GM12875 (cell line): ENCODE data around the gene OSBPL2.

Experiments used
- H3K4me3 ChIP-seq: one replicate; pipeline ENCODE4 v1.5.1; 2011; ENCODE audit warnings: low read depth, low read length, control low read depth
- TF ChIP-seq, protein P1 (sequence below): IDR thresholded peaks from 2 replicates; pipeline ENCODE4 v1.5.1; 2011; ENCODE audit warnings: low read depth, mild to moderate bottlenecking, control low read depth, inconsistent platforms, low read length, moderate library complexity, borderline replicate concordance; ENCODE audit not compliant: insufficient read depth

OSBPL2 gene

DNA sequence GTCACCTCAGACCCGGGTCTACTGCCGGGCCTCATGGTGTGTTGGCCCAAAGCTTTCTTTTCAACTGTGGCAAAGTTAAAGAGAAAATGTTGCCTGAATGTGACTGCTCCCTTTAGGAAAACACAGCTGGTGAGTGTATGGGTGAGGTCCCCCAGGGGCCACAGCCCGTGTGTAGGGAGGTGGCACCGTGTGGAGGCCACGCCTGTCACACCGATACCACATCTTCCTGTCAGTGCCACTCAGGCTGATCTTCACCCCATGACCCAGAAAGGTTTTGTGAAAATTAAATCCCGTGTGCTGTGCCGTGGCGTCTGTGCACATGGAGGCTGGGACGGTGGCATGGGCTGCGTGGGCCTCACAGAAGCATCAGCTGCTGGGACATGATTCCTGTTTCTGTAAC is 53.8 kb downstream of the OSBPL2 start:
- no peak overlapping the region for H3K4me3 ChIP-seq
- TF ChIP-seq, protein P1, sequence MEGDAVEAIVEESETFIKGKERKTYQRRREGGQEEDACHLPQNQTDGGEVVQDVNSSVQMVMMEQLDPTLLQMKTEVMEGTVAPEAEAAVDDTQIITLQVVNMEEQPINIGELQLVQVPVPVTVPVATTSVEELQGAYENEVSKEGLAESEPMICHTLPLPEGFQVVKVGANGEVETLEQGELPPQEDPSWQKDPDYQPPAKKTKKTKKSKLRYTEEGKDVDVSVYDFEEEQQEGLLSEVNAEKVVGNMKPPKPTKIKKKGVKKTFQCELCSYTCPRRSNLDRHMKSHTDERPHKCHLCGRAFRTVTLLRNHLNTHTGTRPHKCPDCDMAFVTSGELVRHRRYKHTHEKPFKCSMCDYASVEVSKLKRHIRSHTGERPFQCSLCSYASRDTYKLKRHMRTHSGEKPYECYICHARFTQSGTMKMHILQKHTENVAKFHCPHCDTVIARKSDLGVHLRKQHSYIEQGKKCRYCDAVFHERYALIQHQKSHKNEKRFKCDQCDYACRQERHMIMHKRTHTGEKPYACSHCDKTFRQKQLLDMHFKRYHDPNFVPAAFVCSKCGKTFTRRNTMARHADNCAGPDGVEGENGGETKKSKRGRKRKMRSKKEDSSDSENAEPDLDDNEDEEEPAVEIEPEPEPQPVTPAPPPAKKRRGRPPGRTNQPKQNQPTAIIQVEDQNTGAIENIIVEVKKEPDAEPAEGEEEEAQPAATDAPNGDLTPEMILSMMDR = no peak

DNA sequence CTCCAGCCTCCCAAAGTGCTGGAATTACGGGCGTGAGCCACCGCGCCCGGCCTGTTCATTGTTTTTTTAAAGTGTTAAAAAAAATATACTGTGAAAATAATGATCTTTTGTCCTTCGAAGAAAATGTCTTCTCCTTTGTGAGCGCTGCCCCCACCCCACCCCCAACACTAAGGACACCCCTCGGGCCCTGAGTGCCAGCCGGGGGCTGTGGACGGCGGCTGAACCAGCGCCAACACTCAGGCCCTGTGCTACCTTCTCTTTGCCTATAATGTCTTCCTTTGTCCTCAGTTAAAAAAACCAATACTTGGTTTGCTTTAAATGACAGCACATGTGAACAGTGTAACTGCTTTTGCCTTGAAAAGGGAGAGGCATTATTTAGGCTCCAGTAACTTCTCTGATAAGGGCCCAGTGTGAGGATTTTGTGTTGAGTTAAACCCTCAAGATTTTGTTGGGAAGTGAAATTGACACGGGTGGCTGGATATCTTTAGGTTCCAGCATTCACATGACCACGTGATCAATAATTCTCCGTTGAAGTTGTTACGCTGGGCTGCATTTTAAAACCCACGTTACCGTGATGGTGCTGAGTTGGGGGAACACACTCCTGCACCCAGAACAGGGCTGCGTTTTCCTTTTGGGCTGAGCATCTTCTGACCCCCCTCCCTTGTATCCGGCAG is 54.9 kb downstream of the OSBPL2 start:
- TF ChIP-seq, protein P1 = no peak
- H3K4me3 ChIP-seq = no peak overlapping the region

- no peak overlapping the region for H3K4me3 ChIP-seq
Observed at GRCh38 chr20:62293946-62294345, 55.6 kb downstream of the OSBPL2 start.

GRCh38 chr20:62294516-62294915 is 56.2 kb downstream of the OSBPL2 start:
- TF ChIP-seq, protein P1 = no peak
- no peak overlapping the region for H3K4me3 ChIP-seq

More at GRCh38 chr20:62293946-62294345, 55.6 kb downstream of the OSBPL2 start:
- TF ChIP-seq, protein P1 = no peak

DNA sequence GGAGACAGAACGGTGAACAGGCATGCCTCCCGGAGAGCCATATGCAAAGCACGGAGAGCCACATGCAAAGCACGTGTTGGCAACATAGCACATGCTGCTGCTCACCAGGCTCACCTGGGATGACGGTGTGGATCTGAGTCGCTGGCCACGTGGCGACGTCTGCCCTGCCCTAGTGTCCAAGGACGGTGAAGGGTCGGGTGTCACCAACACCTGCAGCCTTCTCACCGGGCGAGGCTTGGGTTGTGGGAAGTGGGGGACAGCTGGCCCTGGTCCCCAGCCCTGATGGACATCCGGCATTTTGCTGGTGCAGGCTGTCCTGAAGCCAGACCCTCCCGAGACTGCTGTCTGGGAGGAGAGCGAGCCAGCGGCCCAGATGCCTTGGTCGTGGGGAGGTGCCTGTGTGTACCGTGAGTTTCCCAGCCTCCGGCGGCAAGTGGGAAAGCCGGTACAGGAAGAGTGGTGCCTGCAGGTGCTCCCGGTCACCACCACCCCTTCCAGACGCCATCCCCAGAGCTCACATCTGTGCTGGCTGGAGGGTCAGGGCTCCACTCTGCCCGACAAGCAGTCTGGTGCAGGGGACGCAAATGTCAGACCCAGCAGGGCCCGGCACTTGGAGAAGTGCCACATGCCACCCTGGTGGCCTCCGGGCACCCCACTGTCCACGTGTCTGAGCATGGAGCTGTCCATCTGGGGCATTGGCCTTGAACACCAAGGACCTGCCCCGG is 58.6 kb downstream of the OSBPL2 start:
- TF ChIP-seq, protein P1 = no peak
- H3K4me3 ChIP-seq = no peak overlapping the region

DNA sequence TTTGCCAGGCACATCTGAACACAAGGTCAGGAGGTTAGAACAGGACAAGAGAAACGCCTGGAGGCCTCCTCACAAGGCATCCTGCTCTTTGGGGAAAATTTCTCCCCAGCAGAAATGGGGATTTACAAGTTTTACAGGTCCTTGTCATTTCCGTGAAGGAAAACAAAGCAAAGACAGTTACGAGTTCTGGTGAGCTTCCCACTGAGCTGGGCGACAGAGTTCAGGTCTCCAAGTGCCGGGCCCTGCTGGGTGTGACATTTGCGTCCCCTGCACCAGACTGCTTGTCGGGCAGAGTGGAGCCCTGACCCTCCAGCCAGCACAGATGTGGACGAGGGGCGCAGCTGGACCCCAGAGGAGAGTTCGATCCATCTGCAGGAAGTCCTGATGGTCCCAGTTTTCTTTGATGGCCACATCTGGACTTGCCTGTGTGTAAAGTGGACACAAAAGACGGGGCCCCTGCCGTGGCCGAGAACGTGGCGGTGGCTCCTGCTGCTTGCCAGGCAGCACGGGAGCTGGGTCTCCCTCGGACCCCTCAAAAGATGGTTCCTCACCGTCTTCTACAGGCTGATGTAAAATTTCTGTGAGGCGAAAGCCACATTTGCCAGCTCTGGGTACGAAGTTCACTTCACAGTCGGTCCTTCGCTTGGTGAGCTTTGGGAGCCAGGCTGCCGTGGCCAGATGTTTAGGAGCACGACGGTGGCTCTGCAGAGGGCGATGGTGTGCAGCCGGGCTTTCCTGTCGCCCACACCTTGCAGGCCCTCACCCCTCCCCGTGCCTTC is 59.3 kb downstream of the OSBPL2 start:
- TF ChIP-seq, protein P1 = no peak
- no peak overlapping the region for H3K4me3 ChIP-seq
